ENCODE measurements around the gene LRRFIP2. TPM values are rescaled to one million over a fixed set of nuclear protein-coding genes. Genes with fewer than 3 reads are reported as not detected.

The LRRFIP2 gene
- polyA plus RNA-seq, 1 experiment: 43.9 TPM

DNA sequence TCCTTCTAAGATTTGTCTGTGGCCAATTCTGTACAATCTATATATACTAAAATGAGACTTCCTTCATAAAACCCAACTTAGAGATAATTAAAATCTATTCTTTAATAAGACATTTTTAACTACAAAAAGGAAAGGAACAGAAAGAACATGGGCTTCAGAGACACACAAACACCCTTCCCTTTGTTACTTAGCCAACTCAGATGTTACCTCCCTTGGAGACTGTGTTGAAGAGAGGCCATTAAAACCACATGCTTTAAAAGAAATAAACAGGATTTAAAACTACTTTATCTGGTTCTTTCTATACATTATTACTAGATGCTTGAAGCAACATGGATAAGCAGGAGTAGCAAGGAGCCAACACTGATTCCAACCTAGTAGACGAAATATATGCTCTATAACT lies 42.0 kb downstream of the LRRFIP2 start:
- Histone ChIP-seq H3K4me3 (ENCODE audit: low read depth, low read length) (no peak overlapping the region), H3K36me3 (ENCODE audit: control insufficient read depth, insufficient read depth, low read length) (no peaks in the 10 kb centered on the region), H3K27me3 (ENCODE audit: control insufficient read depth, insufficient read depth, low read length) (no peaks in the 10 kb centered on the region)
- DNase-seq (ENCODE audit: low read depth): no peak
- ChIA-PET CTCF (interaction anchor here (2.0 kb wide), 1 partner anchor 11 kb away, joined by 4 read pairs; no protein-coding TSS in a partner anchor), POLR2A (no interaction called here)
- TF ChIP-seq, protein P1, sequence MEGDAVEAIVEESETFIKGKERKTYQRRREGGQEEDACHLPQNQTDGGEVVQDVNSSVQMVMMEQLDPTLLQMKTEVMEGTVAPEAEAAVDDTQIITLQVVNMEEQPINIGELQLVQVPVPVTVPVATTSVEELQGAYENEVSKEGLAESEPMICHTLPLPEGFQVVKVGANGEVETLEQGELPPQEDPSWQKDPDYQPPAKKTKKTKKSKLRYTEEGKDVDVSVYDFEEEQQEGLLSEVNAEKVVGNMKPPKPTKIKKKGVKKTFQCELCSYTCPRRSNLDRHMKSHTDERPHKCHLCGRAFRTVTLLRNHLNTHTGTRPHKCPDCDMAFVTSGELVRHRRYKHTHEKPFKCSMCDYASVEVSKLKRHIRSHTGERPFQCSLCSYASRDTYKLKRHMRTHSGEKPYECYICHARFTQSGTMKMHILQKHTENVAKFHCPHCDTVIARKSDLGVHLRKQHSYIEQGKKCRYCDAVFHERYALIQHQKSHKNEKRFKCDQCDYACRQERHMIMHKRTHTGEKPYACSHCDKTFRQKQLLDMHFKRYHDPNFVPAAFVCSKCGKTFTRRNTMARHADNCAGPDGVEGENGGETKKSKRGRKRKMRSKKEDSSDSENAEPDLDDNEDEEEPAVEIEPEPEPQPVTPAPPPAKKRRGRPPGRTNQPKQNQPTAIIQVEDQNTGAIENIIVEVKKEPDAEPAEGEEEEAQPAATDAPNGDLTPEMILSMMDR (IDR thresholded peaks at IDR 0.05; ENCODE audit: insufficient read depth, low read depth, low read length): no peak

DNA sequence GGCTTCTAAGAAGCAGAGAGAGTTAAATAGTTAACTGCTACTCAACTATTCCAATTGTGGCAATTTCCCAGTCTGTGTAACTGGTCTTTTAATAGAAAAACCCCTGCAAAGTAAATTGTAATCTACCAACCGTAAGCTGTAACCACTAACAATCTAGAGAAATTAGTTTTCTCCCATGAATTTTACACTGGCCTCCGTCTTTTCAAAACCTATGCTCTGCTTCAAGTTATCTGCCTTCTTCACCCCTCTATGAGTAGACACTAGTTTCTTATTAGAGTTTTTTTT lies 42.6 kb downstream of the LRRFIP2 start:
- H3K36me3 ChIP-seq (ENCODE audit: control insufficient read depth, insufficient read depth, low read length): no peaks in the 10 kb centered on the region
- H3K4me3 ChIP-seq (ENCODE audit: low read depth, low read length): no peak overlapping the region
- no peak for DNase-seq (ENCODE audit: low read depth)
- POLR2A ChIA-PET: no interaction called here
- no peaks in the 10 kb centered on the region for H3K27me3 ChIP-seq (ENCODE audit: control insufficient read depth, insufficient read depth, low read length)
- CTCF ChIA-PET: interaction anchor here (2.0 kb wide), 1 partner anchor 11 kb away, joined by 4 read pairs; no protein-coding TSS in a partner anchor
- TF ChIP-seq, protein P1 (IDR thresholded peaks at IDR 0.05; ENCODE audit: insufficient read depth, low read depth, low read length): no peak

DNA sequence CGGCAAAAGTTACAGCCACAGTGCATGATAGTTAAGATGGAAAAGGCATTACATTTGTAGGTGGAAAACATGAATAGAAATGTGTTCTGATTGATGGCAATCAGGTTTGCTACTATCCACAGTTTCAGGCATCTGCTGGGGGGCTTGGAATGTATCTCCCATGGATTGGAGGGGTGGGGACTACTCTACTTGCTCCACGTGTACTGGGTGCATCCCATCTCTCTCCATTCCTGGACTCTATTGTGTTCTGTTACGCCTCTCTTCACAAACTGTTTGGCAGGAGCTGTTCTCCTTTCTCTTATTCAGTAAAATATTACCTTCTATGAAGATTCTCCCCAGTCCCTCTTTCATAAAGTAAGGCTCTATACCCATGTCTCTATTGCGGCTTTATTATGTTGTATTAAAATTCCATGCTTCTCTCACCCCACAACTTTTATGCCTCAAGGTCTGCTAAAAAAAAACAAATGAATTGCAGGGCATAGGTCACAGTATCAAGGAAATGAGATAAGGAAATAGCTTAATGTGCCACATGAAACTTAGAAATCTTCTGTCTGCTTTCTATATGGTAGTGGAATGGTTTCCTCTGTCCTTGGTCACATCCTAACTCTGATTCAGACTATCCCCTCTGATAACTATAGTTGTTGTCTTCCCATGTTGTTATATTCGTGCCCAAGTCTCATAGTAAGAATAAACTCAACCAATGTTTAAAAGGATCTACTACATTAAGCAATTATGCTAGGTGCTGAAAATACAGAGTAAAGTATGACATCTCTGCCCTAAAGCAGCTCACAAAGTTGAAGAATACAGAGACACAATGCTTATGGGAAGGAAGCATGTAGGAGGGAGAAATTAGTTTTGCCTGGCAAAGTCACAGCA lies 43.2 kb downstream of the LRRFIP2 start:
- no peak for DNase-seq (ENCODE audit: low read depth)
- no peak overlapping the region for H3K4me3 ChIP-seq (ENCODE audit: low read depth, low read length)
- no peaks in the 10 kb centered on the region for H3K27me3 ChIP-seq (ENCODE audit: control insufficient read depth, insufficient read depth, low read length)
- TF ChIP-seq, protein P1 (IDR thresholded peaks at IDR 0.05; ENCODE audit: insufficient read depth, low read depth, low read length): no peak
- ChIA-PET CTCF (interaction anchor here (2.0 kb wide), 1 partner anchor 10 kb away, joined by 4 read pairs; no protein-coding TSS in a partner anchor), POLR2A (no interaction called here)
- no peaks in the 10 kb centered on the region for H3K36me3 ChIP-seq (ENCODE audit: control insufficient read depth, insufficient read depth, low read length)

DNA sequence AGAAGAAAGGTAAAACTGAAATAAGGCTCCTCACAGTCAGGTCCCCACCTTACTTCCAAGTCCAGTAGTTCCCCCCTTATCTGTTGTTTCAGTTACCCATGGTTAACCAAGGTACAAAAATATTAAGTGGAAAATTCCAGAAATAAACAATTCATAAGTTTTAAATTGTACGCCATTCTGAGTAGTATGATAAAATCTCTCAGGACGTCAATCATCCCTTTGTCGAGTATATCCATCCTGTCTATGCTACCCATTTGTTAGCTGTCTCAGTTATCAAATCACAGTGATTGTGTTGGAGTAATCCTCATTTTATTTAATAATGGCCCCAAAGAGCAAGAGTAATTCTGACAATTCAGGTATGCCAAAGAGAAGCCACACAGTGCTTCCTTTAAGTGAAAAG lies 43.9 kb downstream of the LRRFIP2 start:
- H3K27me3 ChIP-seq (ENCODE audit: control insufficient read depth, insufficient read depth, low read length): no peaks in the 10 kb centered on the region
- no peaks in the 10 kb centered on the region for H3K36me3 ChIP-seq (ENCODE audit: control insufficient read depth, insufficient read depth, low read length)
- ChIA-PET POLR2A (no interaction called here), CTCF (interaction anchor here (2.0 kb wide), 1 partner anchor 9 kb away, joined by 4 read pairs; no protein-coding TSS in a partner anchor)
- TF ChIP-seq, protein P1 (IDR thresholded peaks at IDR 0.05; ENCODE audit: insufficient read depth, low read depth, low read length): no peak
- H3K4me3 ChIP-seq (ENCODE audit: low read depth, low read length): no peak overlapping the region
- DNase-seq (ENCODE audit: low read depth): no peak

DNA sequence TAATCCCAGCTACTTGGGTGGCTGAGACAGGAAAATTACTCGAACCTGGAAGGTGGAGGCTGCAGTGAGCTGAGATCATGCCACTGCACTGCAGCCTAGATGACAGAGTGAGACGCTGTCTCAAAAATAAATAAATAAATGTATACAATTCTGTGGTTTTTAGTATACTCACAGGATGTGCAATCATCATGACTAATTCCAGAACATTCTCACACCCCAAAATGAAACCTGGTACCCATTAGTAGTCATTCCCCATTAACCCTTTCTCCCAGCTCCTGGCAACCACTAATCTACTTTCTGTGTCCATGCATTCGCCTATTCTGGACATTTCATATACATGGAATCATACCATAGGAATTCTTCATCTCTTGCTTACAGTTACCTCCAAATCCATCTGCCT lies 44.5 kb downstream of the LRRFIP2 start:
- TF ChIP-seq, protein P1 (IDR thresholded peaks at IDR 0.05; ENCODE audit: insufficient read depth, low read depth, low read length): no peak
- DNase-seq (ENCODE audit: low read depth): no peak
- Histone ChIP-seq H3K36me3 (ENCODE audit: control insufficient read depth, insufficient read depth, low read length) (no peaks in the 10 kb centered on the region), H3K27me3 (ENCODE audit: control insufficient read depth, insufficient read depth, low read length) (no peaks in the 10 kb centered on the region), H3K4me3 (ENCODE audit: low read depth, low read length) (no peak overlapping the region)
- ChIA-PET CTCF (no interaction called here), POLR2A (no interaction called here)

Measured in BJ (cell line).